ENCODE results near the gene FAM20A.
"Not testable (repeated sequence)": the region's sequence is repeated elsewhere in the genome, so short reads cannot be mapped to it uniquely, and the experiment has no call there.

The FAM20A gene

GRCh38 chr17:68587847-68588246 lies 13.3 kb downstream of the FAM20A start:
- DNase-seq: no peak

GRCh38 chr17:68587026-68587425 lies 14.1 kb downstream of the FAM20A start:
- no peak for DNase-seq

GRCh38 chr17:68585643-68586042 lies 15.5 kb downstream of the FAM20A start:
- no peak for DNase-seq

GRCh38 chr17:68584581-68585303 lies 16.4 kb downstream of the FAM20A start:
- no peak for DNase-seq

- DNase-seq: not testable (repeated sequence)
These were observed 18.3 kb downstream of the FAM20A start for GRCh38 chr17:68582867-68583266.

- DNase-seq: no peak
These were observed 19.1 kb downstream of the FAM20A start for GRCh38 chr17:68581863-68582645.

GRCh38 chr17:68580236-68580770 lies 20.9 kb downstream of the FAM20A start:
- no peak for DNase-seq

- DNase-seq: no peak
These were observed 21.8 kb downstream of the FAM20A start for GRCh38 chr17:68579194-68579927.

GRCh38 chr17:68578236-68578635 lies 22.9 kb downstream of the FAM20A start:
- DNase-seq: no peak

- no peak for DNase-seq
These were observed 23.7 kb downstream of the FAM20A start for GRCh38 chr17:68577497-68577821.

GRCh38 chr17:68576811-68577496 lies 24.2 kb downstream of the FAM20A start:
- no peak for DNase-seq

GRCh38 chr17:68576137-68576536 lies 25.0 kb downstream of the FAM20A start:
- no peak for DNase-seq

- DNase-seq: no peak
These were observed 27.8 kb downstream of the FAM20A start for GRCh38 chr17:68573338-68573737.

GRCh38 chr17:68572138-68572842 lies 28.9 kb downstream of the FAM20A start:
- no peak for DNase-seq

GRCh38 chr17:68570526-68570925 lies 30.6 kb downstream of the FAM20A start:
- DNase-seq: no peak

- no peak for DNase-seq
These were observed 31.8 kb downstream of the FAM20A start for GRCh38 chr17:68569346-68569745.

GRCh38 chr17:68568581-68568980 lies 32.6 kb downstream of the FAM20A start:
- DNase-seq: no peak

- no peak for DNase-seq
These were observed 33.6 kb downstream of the FAM20A start for GRCh38 chr17:68567581-68567980.

GRCh38 chr17:68567035-68567434 lies 34.1 kb downstream of the FAM20A start:
- no peak for DNase-seq

- no peak for DNase-seq
These were observed 34.8 kb downstream of the FAM20A start for GRCh38 chr17:68566442-68566738.

GRCh38 chr17:68565661-68566441 lies 35.3 kb downstream of the FAM20A start:
- DNase-seq: no peak
